NOMO-1 (cell line): ENCODE measurements around the gene VEPH1.

ENCODE experiments used
- DNase-seq, 2 experiments: peaks; one replicate each; lab custom pipeline; 2025; ENCODE audit not compliant: unreplicated experiment in 2 of 2; lab: John Stamatoyannopoulos, UW

Gene VEPH1

DNA sequence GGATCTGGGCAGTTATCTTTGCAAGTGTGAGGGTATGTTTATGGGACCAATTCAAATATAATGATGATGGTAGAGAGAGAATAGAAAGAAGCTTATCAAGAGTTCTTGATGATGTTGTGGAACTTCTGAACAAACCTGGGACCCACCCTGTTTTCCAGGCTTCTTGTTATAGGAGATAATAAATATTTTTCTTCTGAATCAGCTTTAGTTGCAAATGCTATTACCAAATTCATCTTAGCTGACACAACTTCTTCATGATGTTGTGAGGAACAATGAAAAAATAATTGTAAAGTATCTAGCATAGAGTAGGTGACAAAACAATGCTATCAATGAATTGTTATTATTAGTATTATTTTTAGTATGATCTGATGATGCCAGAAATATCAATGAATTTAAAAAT is 110.1 kb downstream of the VEPH1 start:
- DNase-seq, result no peak

DNA sequence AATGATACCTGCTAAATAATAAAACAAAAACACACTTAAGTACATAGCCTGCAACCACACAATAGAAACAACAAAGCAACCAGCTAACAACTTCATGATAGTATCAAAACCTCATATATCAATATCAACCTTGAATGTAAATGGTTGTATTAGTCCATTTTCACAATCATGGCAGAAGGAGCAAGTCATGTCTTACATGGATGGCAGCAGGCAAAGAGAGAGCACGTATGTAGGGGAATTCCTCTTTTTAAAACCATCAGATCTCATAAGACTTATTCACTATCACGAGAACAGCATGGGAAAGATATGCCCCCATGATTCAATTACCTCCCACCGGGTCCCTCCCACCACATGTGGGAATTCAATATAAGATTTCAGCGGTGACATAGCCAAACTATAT is 111.1 kb downstream of the VEPH1 start:
- DNase-seq, result no peak

DNA sequence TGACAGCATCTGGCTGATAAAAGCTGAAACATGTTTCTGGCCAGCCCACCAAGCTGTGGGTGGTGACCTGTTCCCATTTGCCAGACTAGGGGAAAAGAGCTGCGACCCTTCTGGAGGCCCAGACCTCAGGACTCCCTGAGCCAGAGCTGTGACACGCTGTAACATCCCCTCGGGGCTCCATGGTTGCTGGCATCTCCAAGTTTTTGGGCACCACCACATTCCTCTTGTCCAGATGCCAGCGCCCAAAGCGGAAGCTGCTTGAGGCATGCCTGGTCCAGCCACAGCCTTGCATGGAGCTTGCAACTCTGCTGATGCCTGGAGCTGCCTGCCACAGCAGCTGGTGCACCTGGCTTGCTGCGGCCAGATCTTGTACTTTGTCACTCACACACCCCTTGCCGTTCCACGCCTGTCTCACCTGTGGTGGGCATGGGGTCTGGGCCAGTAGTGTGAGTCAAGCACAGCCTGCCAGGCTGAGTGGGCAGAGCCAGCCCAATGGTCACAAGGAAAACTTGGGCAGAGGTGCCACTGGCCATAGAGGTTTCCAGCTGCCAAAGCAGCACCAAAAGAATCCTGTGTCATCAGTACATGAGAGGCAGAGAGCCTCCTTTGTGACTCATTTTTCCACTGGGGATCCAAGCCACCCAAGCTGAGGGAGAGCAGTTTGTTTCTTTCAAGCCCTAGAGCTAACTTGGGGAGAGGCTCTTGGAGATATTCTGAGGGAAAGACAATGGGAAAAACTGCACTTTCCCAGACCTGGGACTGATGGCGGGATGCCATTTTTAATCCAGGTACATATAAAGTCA is 112.3 kb downstream of the VEPH1 start:
- no peak for DNase-seq

DNA sequence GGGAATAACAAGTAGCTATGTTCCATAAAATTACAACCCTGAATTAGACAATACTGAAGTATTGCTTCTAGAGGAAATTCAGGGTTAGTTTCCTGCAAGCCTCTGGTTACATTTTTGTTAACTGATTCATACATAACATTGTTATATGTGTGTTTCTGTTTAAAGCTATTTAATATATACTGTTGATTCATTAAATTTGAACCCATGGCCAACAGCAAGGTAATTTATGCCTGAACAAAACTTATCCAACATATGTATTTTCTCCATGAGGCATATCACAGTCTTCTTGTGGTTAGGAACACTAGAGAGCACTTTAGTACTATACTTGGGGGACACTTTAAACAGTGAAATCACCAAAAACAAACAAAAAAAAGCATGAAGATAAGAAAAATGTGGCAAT is 114.2 kb downstream of the VEPH1 start:
- no peak for DNase-seq

DNA sequence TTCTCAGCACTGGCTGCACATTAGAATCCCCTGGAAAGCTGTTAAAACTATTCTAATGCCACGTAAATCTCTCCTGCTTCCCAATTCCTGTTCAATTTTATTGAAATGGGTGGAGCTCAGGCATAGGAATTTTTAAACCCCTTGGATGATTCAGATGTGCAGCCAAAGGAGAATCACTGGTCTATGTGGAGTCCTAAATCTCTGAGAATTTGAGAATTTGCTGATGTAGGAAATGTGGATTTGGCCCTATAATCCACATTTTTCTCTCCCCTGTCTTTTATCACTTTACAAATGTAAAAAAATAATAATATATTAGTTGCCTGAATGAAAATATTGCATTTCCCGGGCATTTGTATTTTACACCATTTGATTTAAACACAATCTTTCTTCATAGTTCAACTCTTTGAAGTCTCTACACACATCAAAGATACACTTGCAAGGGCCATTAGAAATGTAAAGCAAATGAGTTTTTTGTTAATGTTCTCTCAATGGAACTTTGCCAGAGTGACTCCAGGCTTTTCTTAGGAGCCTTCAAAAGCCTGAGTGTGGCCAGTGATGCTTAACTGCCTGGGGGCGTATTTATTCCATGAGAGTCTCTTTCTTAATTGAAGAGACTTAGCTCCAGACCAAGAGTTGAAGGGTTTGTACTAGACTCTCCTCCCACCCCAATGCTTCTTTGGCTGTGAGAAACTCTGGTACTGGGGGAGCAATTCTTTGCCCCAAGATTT is 115.3 kb downstream of the VEPH1 start:
- no peak for DNase-seq

DNA sequence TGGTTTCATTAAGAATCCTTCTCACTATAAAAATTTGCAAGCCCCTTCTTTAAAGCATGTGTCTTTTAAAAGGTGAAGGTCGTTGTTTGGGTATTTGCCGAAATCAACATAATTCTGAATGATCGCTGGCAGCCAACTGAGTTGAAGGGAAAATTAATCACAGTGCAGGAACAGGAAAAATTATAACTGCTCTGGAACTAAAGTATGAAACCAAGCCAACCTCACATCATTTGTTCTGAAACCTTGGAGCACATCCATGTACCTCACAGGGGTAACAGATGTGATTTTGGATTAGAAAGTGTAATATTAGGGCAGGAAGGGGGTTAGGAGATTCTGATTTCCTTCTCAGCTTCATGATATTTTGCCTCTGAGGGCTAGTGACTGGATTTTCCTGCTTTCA is 118.7 kb downstream of the VEPH1 start:
- DNase-seq, result no peak

DNA sequence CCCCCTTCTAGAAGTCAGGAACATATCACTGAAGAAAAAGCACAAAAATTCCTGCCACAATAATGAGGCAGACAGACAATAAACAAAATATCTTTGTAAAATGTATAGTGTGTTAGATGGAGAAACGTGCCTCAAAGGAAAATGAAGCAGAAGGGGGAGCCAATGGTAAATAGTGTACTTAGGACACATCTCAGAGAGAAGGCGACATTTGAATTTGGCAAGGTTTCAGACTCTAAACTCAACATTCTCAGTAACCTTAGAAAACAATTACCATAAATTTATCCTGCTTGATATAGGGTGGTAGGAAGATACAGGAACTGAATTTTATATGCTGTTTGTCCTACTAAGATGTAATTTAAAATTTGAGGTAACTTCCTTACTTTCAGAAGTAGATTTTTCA is 119.2 kb downstream of the VEPH1 start:
- DNase-seq, result no peak

DNA sequence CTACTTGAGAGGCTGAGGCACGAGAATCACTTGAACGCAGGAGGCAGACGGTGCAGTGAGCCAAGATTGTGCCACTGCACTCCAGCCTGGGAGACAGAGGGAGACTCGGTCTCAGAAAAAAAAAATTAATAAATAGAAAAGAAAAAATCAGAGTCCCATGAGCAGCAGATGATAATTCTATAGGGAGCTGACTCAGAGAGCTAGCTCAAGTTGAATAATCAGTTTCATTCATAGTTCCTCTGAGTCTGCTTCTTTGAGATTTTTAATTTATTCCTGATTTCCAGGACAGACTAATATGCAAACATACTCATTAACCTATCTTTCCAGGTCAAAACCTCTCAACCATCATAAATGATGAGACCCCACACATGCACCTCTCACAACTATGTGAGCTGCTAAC is 121.6 kb downstream of the VEPH1 start:
- DNase-seq, result no peak

DNA sequence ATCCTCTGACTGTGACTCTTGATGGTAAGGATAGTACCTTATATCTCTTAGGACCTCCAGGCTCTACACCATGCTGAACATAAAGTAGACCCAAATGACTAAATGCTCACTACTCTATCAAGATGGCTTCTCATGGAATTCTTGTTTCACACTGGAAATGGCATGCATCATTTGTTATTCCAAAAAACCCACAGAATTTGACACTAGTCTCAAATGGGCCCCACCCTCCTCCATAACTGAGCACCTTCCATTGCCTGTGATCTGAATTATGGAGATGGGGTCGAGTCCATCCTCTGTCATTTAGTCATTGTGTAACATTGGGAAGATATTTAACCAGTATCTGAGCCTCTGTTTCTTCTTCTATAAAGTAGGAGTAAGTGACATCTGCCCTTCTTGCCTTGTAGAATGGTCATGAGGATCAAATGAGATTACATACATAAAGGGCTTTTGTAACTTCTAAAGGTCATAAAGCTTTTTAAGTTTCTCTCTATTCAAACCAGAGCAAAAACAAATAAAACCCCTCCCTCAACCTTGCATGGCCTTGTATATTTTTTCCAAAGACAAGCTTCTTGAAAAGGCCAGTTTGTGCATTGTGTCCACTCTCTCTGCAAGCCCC is 123.6 kb downstream of the VEPH1 start:
- DNase-seq, result no peak

DNA sequence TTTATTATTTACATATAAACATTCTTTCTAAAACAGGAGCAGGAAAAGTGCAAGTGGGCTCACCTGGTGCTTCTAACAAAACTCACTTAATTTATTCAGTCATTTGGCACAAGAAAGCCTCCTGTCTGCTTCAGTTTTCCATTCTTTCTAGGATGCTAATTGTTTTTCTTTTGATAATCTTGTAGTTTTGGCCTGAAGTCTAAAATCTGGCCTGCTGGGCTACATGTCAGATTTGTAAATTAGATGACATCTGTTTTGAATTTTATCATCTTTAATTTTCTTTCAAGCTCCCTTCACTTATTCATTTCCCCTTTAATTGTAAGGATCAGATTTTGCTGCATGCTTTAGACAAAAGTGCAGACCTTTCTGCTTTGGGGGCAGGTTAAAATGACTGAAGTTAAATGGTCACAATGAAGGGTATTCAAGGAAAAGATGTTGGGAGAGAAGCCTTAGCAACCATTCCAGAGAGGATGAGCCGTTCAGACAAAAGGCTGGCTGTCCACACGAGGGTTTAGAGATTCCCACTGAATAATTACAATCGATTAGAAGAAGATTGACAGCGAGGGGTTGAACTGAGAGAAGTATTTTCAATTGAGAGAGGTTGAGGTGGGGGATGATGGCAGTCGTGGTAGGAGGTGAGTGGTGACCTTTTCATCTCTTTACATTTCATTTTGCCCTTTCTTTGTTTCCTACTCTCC is 126.5 kb downstream of the VEPH1 start:
- DNase-seq, result no peak

DNA sequence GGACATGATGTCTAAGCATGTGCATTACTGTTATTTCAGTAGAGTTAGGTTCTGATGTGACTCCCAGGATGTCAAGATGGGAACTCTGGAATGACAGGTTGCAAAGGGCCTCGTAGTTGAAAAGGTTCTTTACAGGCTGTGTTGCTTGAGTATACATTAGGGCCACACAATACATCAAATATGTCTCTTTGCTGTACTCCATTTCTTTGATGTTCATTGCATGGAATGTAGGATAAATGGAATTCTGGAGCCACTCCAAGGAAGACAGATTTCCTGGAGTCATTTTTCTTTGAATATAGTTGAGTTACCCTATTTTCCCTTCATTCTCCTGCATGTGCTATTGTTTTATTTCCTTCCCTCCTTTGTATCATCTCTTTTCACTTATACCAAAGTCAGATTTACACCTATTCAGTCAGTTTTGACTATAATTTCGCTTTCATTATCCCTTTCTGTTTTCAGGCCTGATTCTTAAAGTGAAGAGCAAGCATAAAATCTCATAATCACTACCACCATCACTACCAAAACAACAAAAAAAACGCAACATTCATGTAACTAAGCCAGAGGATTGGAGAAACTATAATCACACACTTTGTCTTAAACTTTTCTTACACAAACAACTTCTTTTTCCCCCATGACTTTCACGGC is 127.8 kb downstream of the VEPH1 start:
- no peak for DNase-seq

DNA sequence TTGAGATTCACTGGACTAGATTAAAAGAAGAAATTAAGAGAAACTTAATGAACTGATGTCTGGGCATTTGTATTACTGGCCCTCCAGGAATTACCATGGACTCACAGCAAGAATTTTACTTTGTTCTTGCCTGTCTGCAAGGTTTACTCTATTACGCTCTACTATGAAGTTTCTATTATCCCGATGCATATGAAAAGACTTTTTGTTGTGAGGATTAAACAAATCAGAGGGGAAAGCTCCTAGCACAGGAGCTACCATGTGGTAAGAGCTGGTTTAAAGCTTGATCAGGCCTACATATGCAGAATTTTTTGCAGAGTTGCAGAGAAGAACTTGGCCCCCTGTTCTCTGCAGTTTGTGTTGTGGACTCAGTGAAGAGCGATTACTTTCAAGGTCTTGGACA is 128.3 kb downstream of the VEPH1 start:
- no peak for DNase-seq

DNA sequence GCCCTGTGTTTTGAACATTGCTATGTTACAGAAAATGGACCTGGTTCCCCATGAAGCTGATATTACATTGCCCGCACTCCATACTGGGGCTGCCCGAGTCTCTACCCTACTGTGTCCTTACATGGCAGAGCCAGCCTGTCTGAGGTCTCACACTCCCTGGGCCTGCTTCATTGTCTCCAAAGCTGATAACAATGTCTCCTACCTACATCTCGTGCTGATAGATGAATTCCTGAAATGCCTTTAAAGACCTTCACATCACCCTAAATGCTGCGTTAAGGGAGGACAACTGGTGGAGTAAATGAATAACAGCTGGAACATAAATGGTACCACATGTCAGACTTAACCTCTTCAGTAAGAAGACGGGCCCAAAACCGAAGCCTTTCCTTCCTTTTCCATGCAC is 129.4 kb downstream of the VEPH1 start:
- DNase-seq, result no peak

DNA sequence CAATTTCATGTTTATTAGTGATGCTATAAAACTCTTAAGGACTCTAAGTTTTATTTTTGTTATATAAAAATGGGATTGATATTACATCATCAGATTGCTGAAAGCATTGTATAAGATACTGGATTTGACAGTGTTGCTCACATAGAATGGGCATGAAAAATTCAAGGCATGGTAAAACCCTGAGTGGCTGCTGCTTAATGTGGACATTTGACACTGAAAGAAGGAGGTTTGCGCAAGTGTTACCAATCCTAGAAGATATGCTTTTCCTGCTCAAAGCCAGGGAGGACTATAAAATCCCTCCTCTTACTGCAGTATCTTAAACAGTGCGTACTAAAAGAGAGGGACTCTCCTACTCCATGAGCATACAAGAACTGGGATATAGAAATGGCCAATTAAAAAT is 132.3 kb downstream of the VEPH1 start:
- DNase-seq, result no peak

DNA sequence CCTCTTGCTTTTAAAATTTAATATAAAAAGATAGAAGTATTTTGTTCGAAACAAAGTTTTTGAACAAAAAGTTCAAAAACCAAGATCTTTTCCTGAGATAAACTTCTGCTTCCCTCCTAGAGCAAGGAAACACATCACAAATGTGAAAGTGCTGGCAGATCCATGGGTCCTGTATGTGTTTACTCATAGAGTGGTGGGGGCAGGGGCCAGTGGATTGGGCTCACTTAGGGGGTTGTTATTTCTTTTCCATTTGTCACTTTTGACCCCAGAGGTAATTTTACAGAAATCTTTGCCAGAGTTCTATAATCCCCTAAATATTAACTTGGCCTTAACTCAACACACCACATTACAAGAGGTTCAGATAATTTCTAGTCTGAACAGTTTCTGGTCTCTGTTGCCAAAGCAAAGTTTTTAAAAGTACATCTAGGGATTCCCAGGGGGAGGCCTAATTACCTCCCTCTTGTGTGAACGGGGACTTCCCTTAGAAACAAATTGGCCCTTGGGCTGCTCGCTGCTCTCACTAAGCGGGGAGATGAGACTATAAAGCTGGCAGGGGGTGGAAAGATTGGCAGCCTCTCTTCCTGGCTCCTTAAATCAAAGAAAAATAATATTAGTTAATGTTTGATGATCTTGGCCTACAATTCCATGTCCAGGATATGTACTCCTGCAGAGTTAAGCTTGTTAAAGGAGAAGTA is 133.3 kb downstream of the VEPH1 start:
- DNase-seq, result no peak

DNA sequence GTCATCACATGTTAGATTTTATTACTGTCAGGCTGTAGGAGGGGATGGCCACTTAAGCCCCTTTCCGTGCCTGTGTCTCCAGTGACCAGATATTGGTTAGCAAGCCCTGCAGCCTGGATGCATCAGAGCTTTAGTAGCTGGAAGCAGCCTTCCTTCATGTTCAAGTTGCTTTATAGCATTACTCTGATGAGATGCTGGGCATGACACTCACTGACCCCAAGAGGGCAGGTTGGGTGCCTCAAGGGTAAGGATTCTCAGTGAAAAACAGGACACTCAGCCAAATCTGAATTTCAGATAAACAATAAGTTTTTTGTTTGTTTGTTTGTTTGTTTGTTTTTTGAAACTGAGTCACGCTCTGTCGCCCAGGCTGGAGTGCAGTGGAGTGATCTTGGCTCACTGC is 135.0 kb downstream of the VEPH1 start:
- DNase-seq, result no peak

DNA sequence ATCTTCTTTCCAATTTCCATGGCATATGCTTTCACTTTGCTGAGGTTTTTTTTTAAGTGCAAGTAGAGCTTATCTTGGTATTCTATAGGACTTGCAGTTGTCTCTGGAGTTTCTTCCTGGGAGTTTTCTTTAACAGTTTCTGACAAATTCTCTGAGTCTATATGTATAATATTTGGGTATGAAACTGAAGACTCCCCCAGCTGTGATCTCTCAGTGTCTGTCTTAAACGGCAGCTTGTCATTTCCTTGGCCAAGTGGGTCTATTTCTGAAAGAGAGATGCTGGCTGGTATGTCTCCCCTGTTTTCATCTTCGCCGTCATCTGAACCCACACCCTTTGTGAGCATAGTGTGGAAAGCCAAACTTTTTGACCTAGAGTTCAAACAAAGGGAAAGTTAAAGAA is 139.8 kb downstream of the VEPH1 start:
- DNase-seq, result no peak

DNA sequence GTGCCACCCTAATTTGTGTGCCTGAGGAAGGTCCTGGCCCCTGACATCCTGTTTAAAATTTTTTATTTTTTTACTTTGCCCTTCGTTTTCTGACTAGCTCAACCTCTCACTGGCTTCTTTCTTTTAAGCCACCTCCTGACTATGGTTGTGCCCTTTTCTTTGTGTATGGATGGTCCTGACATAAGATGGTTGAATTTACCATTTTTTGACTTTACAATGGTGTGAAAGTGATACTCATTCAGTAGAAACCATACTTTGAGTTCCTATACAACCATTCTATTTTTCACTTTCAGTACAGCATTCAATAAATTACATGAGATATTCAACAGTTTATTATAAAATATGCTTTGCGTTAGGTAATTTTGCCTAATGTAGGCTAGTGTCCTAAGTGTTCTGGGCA is 140.9 kb downstream of the VEPH1 start:
- DNase-seq, result no peak

DNA sequence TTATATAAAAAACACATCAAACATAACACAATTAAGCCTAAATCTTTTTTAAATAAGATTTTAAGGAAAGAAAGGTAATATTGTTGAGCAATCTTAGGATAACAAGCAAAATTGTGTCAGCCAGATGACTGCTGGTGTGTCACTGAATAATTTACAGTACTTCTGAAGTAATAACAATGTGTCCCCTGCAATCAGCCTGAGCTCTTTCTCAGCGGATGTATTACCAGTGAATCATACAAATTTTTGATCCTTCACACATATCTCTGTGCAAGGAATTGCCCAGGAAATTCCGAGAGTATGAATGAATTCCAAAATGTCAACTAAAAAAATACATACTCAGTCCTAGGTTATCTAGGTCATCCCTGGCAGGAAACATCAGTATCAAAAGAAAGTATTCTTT is 143.2 kb downstream of the VEPH1 start:
- DNase-seq, result no peak

DNA sequence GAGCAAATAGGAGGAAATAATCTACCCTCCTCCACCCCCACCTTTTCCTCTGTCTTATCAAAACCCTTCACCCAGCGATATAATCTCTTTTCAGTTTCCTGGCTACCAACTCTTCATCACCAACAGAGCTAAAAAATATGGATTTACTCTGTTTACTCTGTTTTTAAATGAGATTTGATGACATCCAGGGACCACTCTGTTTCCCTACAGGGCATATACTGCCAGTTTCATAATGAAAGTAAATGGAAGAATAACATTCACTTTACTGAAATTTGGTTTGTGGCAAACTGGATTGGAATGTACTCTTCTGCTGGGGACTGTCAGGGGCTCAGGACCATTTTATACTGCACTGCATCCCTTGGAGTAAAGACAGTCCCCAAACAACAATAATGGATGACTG is 146.7 kb downstream of the VEPH1 start:
- no peak for DNase-seq
